GM12878 (cell line): Measurements from ENCODE around the gene STPG4.

Experiments
- ATF2 ChIP-seq: IDR thresholded peaks from 2 replicates; pipeline ENCODE4 v1.6.1; 2012; ENCODE audit warnings: low read length, inconsistent platforms
- CREB1 ChIP-seq: IDR thresholded peaks from 2 replicates; pipeline ENCODE4 v1.6.1; 2012; ENCODE audit warnings: low read depth, mild to moderate bottlenecking, inconsistent platforms
- CTCF ChIP-seq, 3 experiments: IDR thresholded peaks in 2 of 3; conservative IDR thresholded peaks in 1 of 3; 2 replicates each; pipeline ENCODE4 v1.5.1; 2011; ENCODE audit warnings: low read depth in 3 of 3, low read length in 3 of 3, mild to moderate bottlenecking in 3 of 3, control low read depth in 2 of 3, moderate library complexity in 2 of 3, inconsistent platforms in 1 of 3, mixed read lengths in 1 of 3; ENCODE audit not compliant: control insufficient read depth in 2 of 3, insufficient read depth in 1 of 3; ENCODE audit errors: extremely low read depth in 1 of 3
- CUX1 ChIP-seq: IDR thresholded peaks from 2 replicates; pipeline ENCODE4 v1.6.1; 2012; ENCODE audit warnings: improper control_type of control experiment, low read depth, low read length; ENCODE audit not compliant: insufficient replicate concordance
- E2F4 ChIP-seq: IDR thresholded peaks from 2 replicates; pipeline ENCODE4 v1.6.1; 2012; ENCODE audit warnings: low read depth, low read length, improper control_type of control experiment
- EGR1 ChIP-seq, 2 experiments: IDR thresholded peaks; 1 replicate in 1 of 2; 2 replicates in 1 of 2; pipeline ENCODE4 v1.6.1; 2011 to 2012; ENCODE audit warnings: low read depth in 2 of 2, low read length in 2 of 2, borderline replicate concordance in 1 of 2, mild to moderate bottlenecking in 1 of 2, moderate library complexity in 1 of 2
- FOXM1 ChIP-seq: IDR thresholded peaks from 2 replicates; pipeline ENCODE4 v1.6.1; 2012; ENCODE audit warnings: low read depth, mild to moderate bottlenecking, inconsistent platforms, low read length, moderate library complexity
- JUND ChIP-seq: IDR thresholded peaks from 2 replicates; pipeline ENCODE4 v1.6.1; 2012; ENCODE audit warnings: low read depth, mild to moderate bottlenecking, low read length, improper control_type of control experiment, moderate library complexity
- MEF2A ChIP-seq: IDR thresholded peaks from 2 replicates; pipeline ENCODE4 v1.6.1; 2011; ENCODE audit warnings: low read depth, mild to moderate bottlenecking, low read length, moderate library complexity; ENCODE audit not compliant: insufficient read depth
- NKRF ChIP-seq: fragments of 450-650 bp; conservative IDR thresholded peaks from 2 replicates; pipeline ENCODE4 v1.6.1; 2017; ENCODE audit warnings: mild to moderate bottlenecking, moderate library complexity
- PKNOX1 ChIP-seq: fragments of 450-650 bp; IDR thresholded peaks from 2 replicates; pipeline ENCODE4 v1.6.1; 2016; ENCODE audit warnings: mild to moderate bottlenecking
- POLR2A ChIP-seq: IDR thresholded peaks from 2 replicates; pipeline ENCODE4 v1.6.1; 2011; ENCODE audit warnings: low read depth, mild to moderate bottlenecking, low read length
- SMC3 ChIP-seq: IDR thresholded peaks from 2 replicates; pipeline ENCODE4 v1.6.1; 2011; ENCODE audit warnings: low read length, improper control_type of control experiment, borderline replicate concordance
- ZNF384 ChIP-seq: IDR thresholded peaks from 2 replicates; pipeline ENCODE4 v1.6.1; 2012; ENCODE audit warnings: low read depth, mild to moderate bottlenecking, low read length, improper control_type of control experiment, borderline replicate concordance

GRCh38 chr2:47065343-47065742 is 89.8 kb downstream of the STPG4 start:
- no peak for TF ChIP-seq SMC3
- no peak for TF ChIP-seq CTCF (IDR thresholded peaks at IDR 0.05 in 2 of 3, conservative IDR thresholded peaks at IDR 0.05 in 1 of 3; ENCODE audit: control insufficient read depth in 2 of 3, extremely low read depth in 1 of 3, insufficient read depth in 1 of 3, low read depth in 3 of 3, low read length in 3 of 3)
- TF ChIP-seq JUND: no peak
- TF ChIP-seq CREB1: no peak
- no peak for TF ChIP-seq ZNF384
- TF ChIP-seq FOXM1: no peak
- TF ChIP-seq MEF2A: no peak
- TF ChIP-seq PKNOX1: no peak
- TF ChIP-seq EGR1 (IDR thresholded peaks at IDR 0.05; ENCODE audit: borderline replicate concordance in 1 of 2, low read depth in 2 of 2, low read length in 2 of 2): no peak
- TF ChIP-seq POLR2A: no peak
- no peak for TF ChIP-seq ATF2
- no peak for TF ChIP-seq CUX1
- no peak for TF ChIP-seq NKRF
- no peak for TF ChIP-seq E2F4
